Testis (tissue), 2 donors: Measurements from ENCODE around the gene NCBP3.

Source experiments
- POLR2A ChIP-seq: fragments of 450-650 bp; IDR thresholded peaks from one replicate; pipeline ENCODE4 v1.6.1; 2017; ENCODE audit warnings: antibody characterized with exemption, mild to moderate bottlenecking, moderate library complexity
- TF ChIP-seq, protein P1 (sequence below), 3 experiments: fragments of 450-650 bp in 2 of 3; fragments of 200-600 bp in 1 of 3; sonication (generic) in 1 of 3; IDR thresholded peaks; one replicate each; pipeline ENCODE4 v1.5.1; 2016 to 2019; ENCODE audit warnings: antibody characterized with exemption in 3 of 3, mild to moderate bottlenecking in 2 of 3, moderate library complexity in 1 of 3

DNA sequence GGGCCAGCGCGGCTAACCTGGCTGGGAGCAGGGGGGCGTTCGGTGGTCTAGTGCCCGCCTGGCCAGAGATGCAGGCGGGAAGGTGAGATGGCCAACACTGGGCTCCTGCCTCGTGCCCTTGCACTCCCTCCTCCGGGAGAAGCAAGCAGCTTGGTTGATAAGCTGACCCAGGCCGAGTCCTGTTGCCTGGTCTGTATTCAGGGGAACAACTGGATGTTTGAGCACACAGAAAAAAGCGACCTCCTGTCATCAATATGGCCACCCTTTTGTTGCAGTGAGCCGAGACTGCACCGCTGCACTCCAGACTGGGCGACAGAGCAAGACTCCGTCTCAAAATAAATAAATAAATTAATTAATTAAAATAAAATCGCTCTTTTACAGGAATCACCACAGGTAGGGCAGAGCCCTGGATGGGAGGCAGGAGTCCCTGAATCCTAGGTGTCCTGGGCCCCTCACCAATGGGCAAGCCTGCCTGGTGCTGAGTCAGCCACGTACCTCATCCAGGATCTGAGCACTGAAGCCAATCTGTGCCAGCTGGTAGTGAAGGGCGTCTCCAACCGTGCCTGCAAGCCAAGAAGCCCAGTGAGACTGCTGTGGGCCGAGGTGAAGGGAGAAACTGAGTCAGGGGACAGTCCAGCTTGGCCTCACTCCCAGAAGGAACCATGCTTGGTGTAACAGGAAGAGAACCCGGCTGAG is 90.6 kb downstream of the NCBP3 start:
- TF ChIP-seq, protein P1, sequence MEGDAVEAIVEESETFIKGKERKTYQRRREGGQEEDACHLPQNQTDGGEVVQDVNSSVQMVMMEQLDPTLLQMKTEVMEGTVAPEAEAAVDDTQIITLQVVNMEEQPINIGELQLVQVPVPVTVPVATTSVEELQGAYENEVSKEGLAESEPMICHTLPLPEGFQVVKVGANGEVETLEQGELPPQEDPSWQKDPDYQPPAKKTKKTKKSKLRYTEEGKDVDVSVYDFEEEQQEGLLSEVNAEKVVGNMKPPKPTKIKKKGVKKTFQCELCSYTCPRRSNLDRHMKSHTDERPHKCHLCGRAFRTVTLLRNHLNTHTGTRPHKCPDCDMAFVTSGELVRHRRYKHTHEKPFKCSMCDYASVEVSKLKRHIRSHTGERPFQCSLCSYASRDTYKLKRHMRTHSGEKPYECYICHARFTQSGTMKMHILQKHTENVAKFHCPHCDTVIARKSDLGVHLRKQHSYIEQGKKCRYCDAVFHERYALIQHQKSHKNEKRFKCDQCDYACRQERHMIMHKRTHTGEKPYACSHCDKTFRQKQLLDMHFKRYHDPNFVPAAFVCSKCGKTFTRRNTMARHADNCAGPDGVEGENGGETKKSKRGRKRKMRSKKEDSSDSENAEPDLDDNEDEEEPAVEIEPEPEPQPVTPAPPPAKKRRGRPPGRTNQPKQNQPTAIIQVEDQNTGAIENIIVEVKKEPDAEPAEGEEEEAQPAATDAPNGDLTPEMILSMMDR (IDR thresholded peaks at IDR 0.05), result no peak
- TF ChIP-seq POLR2A, result no peak
